K562 (cell line): ENCODE data around the gene SLC25A21.

Experiments used
- CHD2 ChIP-seq: IDR thresholded peaks from 2 replicates; pipeline ENCODE4 v1.6.1; 2011; ENCODE audit warnings: low read depth, low read length
- CTCF ChIP-seq, 3 experiments: IDR thresholded peaks in 2 of 3; conservative IDR thresholded peaks in 1 of 3; 2 replicates each; pipeline ENCODE4 v1.5.1; 2011 to 2012; ENCODE audit warnings: low read length in 3 of 3, mild to moderate bottlenecking in 3 of 3, control low read depth in 2 of 3, improper control_type of control experiment in 1 of 3, inconsistent platforms in 1 of 3, low read depth in 1 of 3, mixed read lengths in 1 of 3, moderate library complexity in 1 of 3; ENCODE audit not compliant: insufficient read depth in 2 of 3
- EP300 ChIP-seq: IDR thresholded peaks from 2 replicates; pipeline ENCODE4 v1.6.1; 2012; ENCODE audit warnings: low read length, improper control_type of control experiment
- GTF2F1 ChIP-seq: IDR thresholded peaks from 2 replicates; pipeline ENCODE4 v1.6.1; 2011; ENCODE audit warnings: low read depth, low read length, improper control_type of control experiment
- KDM1A ChIP-seq, 2 experiments: fragments of 450-650 bp; IDR thresholded peaks; 2 replicates each; pipeline ENCODE4 v1.6.1; 2016; ENCODE audit warnings: mild to moderate bottlenecking in 2 of 2
- NFRKB ChIP-seq: fragments of 450-650 bp; IDR thresholded peaks from 2 replicates; pipeline ENCODE4 v1.6.1; 2016; ENCODE audit warnings: low read depth
- TAF15 ChIP-seq: fragments of 200-400 bp; formaldehyde crosslinking; IDR thresholded peaks from 2 replicates; pipeline ENCODE4 v1.6.1; 2017; ENCODE audit warnings: mild to moderate bottlenecking, low read depth, low read length, moderate library complexity
- ZNF140 ChIP-seq: fragments of 250-450 bp; sonication (Bioruptor Pico); IDR thresholded peaks from 2 replicates; pipeline ENCODE4 v1.8.0; 2021; ENCODE audit warnings: moderate library complexity, mild to moderate bottlenecking, inconsistent platforms
- ZNF184 ChIP-seq: sonication (generic); formaldehyde crosslinking; IDR thresholded peaks from 2 replicates; pipeline ENCODE4 v1.5.0; 2020; ENCODE audit warnings: missing genetic modification reagents
- ZNF274 ChIP-seq: IDR thresholded peaks from 2 replicates; pipeline ENCODE4 v1.6.1; 2011; ENCODE audit warnings: low read depth, mild to moderate bottlenecking, low read length, moderate library complexity, borderline replicate concordance

- TF ChIP-seq CHD2 (no peak), KDM1A (IDR thresholded peaks at IDR 0.05) (no peak), CTCF (IDR thresholded peaks at IDR 0.05 in 2 of 3, conservative IDR thresholded peaks at IDR 0.05 in 1 of 3; ENCODE audit: insufficient read depth in 2 of 3, low read depth in 1 of 3, low read length in 3 of 3) (no peak), TAF15 (no peak), EP300 (no peak), NFRKB (no peak), ZNF274 (no peak), GTF2F1 (no peak), ZNF184 (CRISPR knock-in tag) (no peak), ZNF140 (CRISPR knock-in tag) (no peak)
Observed at GRCh38 chr14:36683083-36683724, 489.2 kb downstream of the SLC25A21 start.
